Measurements from ENCODE around the gene BBX.

- TF ChIP-seq SRSF1 (optimal IDR thresholded peaks at IDR 0.05; ENCODE audit: low read depth, low read length) (no peak), TCF7L2 (IDR thresholded peaks at IDR 0.05; ENCODE audit: low read depth, low read length) (no peak), ETV6 (CRISPR knock-in tag; conservative IDR thresholded peaks at IDR 0.05) (no peak)
Measured at GRCh38 chr3:107846279-107846852, 323.6 kb downstream of the BBX start.
